Measurements from ENCODE around the gene CREBBP. TPM values are rescaled to one million over a fixed set of nuclear protein-coding genes. Genes with fewer than 3 reads are reported as not detected.

CREBBP gene
- total RNA-seq, 1 donor from 2014 or later = 7.8 TPM

GRCh38 chr16:3767333-3767986 is 113.1 kb downstream of the CREBBP start:
- DNase-seq (ENCODE audit: low read depth in 2 of 2) = no peak

- DNase-seq (ENCODE audit: low read depth in 2 of 2) = no peak
These were observed 114.3 kb downstream of the CREBBP start for GRCh38 chr16:3766177-3766576.

- no peak for DNase-seq (ENCODE audit: low read depth in 2 of 2)
These were observed 116.1 kb downstream of the CREBBP start for GRCh38 chr16:3764409-3764808.

GRCh38 chr16:3762107-3762750 is 118.3 kb downstream of the CREBBP start:
- no peak for DNase-seq (ENCODE audit: low read depth in 2 of 2)

GRCh38 chr16:3761375-3762106 is 119.0 kb downstream of the CREBBP start:
- DNase-seq (ENCODE audit: low read depth in 2 of 2) = no peak

GRCh38 chr16:3760518-3760917 is 120.0 kb downstream of the CREBBP start:
- no peak for DNase-seq (ENCODE audit: low read depth in 2 of 2)

- no peak for DNase-seq (ENCODE audit: low read depth in 2 of 2)
These were observed 120.8 kb downstream of the CREBBP start for GRCh38 chr16:3759736-3760135.

GRCh38 chr16:3756113-3756512 is 124.4 kb downstream of the CREBBP start:
- no peak for DNase-seq (ENCODE audit: low read depth in 2 of 2)

GRCh38 chr16:3755249-3755648 is 125.3 kb downstream of the CREBBP start:
- DNase-seq (ENCODE audit: low read depth in 2 of 2) = no peak

GRCh38 chr16:3754772-3755171 is 125.7 kb downstream of the CREBBP start:
- DNase-seq (ENCODE audit: low read depth in 2 of 2) = no peak

- no peak for DNase-seq (ENCODE audit: low read depth in 2 of 2)
These were observed 126.3 kb downstream of the CREBBP start for GRCh38 chr16:3754081-3754703.

GRCh38 chr16:3752984-3753383 is 127.5 kb downstream of the CREBBP start:
- no peak for DNase-seq (ENCODE audit: low read depth in 2 of 2)

- no peak for DNase-seq (ENCODE audit: low read depth in 2 of 2)
These were observed 128.6 kb downstream of the CREBBP start for GRCh38 chr16:3751878-3752277.

- peak; percentile 21 to 25 for DNase-seq (ENCODE audit: low read depth in 2 of 2)
These were observed 132.2 kb downstream of the CREBBP start for GRCh38 chr16:3748307-3748706.

- peak; percentile 18 to 41 for DNase-seq (ENCODE audit: low read depth in 2 of 2)
These were observed 134.7 kb downstream of the CREBBP start for GRCh38 chr16:3745751-3746355.

GRCh38 chr16:3744018-3744417 is 136.5 kb downstream of the CREBBP start:
- DNase-seq (ENCODE audit: low read depth in 2 of 2) = no peak

GRCh38 chr16:3740934-3741333 is 139.6 kb downstream of the CREBBP start:
- no peak for DNase-seq (ENCODE audit: low read depth in 2 of 2)

GRCh38 chr16:3740186-3740585 is 140.3 kb downstream of the CREBBP start:
- DNase-seq (ENCODE audit: low read depth in 2 of 2) = no peak

- DNase-seq (ENCODE audit: low read depth in 2 of 2) = no peak
These were observed 140.9 kb downstream of the CREBBP start for GRCh38 chr16:3739636-3740035.

GRCh38 chr16:3738541-3738940 is 142.0 kb downstream of the CREBBP start:
- DNase-seq (ENCODE audit: low read depth in 2 of 2) = no peak

- DNase-seq (ENCODE audit: low read depth in 2 of 2) = no peak
These were observed 142.4 kb downstream of the CREBBP start for GRCh38 chr16:3738128-3738527.

GRCh38 chr16:3737181-3737580 is 143.3 kb downstream of the CREBBP start:
- no peak for DNase-seq (ENCODE audit: low read depth in 2 of 2)
